Type B pancreatic cell (in vitro differentiated cells): ENCODE results near the gene MOK. TPM values are rescaled to one million over a fixed set of nuclear protein-coding genes. Genes with fewer than 3 reads are reported as not detected.

Source experiments
- DNase-seq: peaks from one replicate; pipeline ENCODE4 v3.0.0; 2021; ENCODE audit warnings: mixed read lengths; ENCODE audit not compliant: unreplicated experiment; ENCODE audit errors: extremely low spot score
- H3K27ac Mint-ChIP-seq: 2 replicates; pipeline ENCODE4 v1.8.0; 2021; ENCODE audit warnings: mild to moderate bottlenecking, mixed read lengths
- H3K27me3 Mint-ChIP-seq: 2 replicates; pipeline ENCODE4 v1.8.0; 2021; ENCODE audit warnings: mixed read lengths
- H3K36me3 Mint-ChIP-seq: 2 replicates; pipeline ENCODE4 v1.8.0; 2021; ENCODE audit warnings: mixed read lengths
- H3K4me1 Mint-ChIP-seq: one replicate; pipeline ENCODE4 v1.8.0; 2021; ENCODE audit warnings: mixed read lengths; ENCODE audit not compliant: unreplicated experiment
- H3K4me3 Mint-ChIP-seq: 2 replicates; pipeline ENCODE4 v1.8.0; 2021; ENCODE audit warnings: mild to moderate bottlenecking, mixed read lengths
- H3K9me3 Mint-ChIP-seq: 2 replicates; pipeline ENCODE4 v1.8.0; 2021; ENCODE audit warnings: mixed read lengths
- CTCF ChIP-seq: fragments of 200-600 bp; sonication (generic); conservative IDR thresholded peaks from 2 replicates; pipeline ENCODE4 v1.5.0; 2021; ENCODE audit warnings: antibody characterized with exemption, mild to moderate bottlenecking
- total RNA-seq: library from RNA; stranded (reverse); gene quantifications from 2 replicates; pipeline ENCODE4 v1.2.1, GENCODE V29; 2021; ENCODE audit warnings: low replicate concordance

The MOK gene
- total RNA-seq, 1 donor from 2014 or later = 26.3 TPM

- H3K36me3 Mint-ChIP-seq = peaks cover 22% of the 10 kb centered on the region
- no peak for TF ChIP-seq CTCF
- H3K27me3 Mint-ChIP-seq = no peaks in the 10 kb centered on the region
- no peaks in the 10 kb centered on the region for H3K9me3 Mint-ChIP-seq
- no peak overlapping the region for H3K4me3 Mint-ChIP-seq
- no peaks in the 10 kb centered on the region for H3K4me1 Mint-ChIP-seq
- H3K27ac Mint-ChIP-seq = no peak overlapping the region
- DNase-seq = no peak
Observed at GRCh38 chr14:102341566-102341965, 36.6 kb upstream of the MOK start.

GRCh38 chr14:102338724-102339123, 33.8 kb upstream of the MOK start:
- Mint-ChIP-seq H3K9me3 (no peaks in the 10 kb centered on the region), H3K4me3 (no peak overlapping the region), H3K27ac (no peak overlapping the region), H3K27me3 (no peaks in the 10 kb centered on the region), H3K4me1 (no peaks in the 10 kb centered on the region), H3K36me3 (peaks cover 20% of the 10 kb centered on the region)
- TF ChIP-seq CTCF = no peak
- DNase-seq = no peak

- Mint-ChIP-seq H3K4me1 (no peaks in the 10 kb centered on the region), H3K9me3 (no peaks in the 10 kb centered on the region), H3K27ac (peak overlapping the region; percentile 92), H3K4me3 (no peak overlapping the region), H3K27me3 (no peaks in the 10 kb centered on the region), H3K36me3 (peaks cover 14% of the 10 kb centered on the region)
- DNase-seq = no peak
- TF ChIP-seq CTCF = no peak
Observed at GRCh38 chr14:102335163-102335562, 30.2 kb upstream of the MOK start.

- H3K4me1 Mint-ChIP-seq = no peaks in the 10 kb centered on the region
- peaks cover 14% of the 10 kb centered on the region for H3K36me3 Mint-ChIP-seq
- H3K4me3 Mint-ChIP-seq = no peak overlapping the region
- no peak for TF ChIP-seq CTCF
- no peak for DNase-seq
- no peak overlapping the region for H3K27ac Mint-ChIP-seq
- H3K9me3 Mint-ChIP-seq = no peaks in the 10 kb centered on the region
- no peaks in the 10 kb centered on the region for H3K27me3 Mint-ChIP-seq
Observed at GRCh38 chr14:102333795-102334705, 29.1 kb upstream of the MOK start.

- Mint-ChIP-seq H3K9me3 (no peaks in the 10 kb centered on the region), H3K4me1 (no peaks in the 10 kb centered on the region), H3K36me3 (peaks cover 10% of the 10 kb centered on the region), H3K4me3 (no peak overlapping the region), H3K27ac (no peak overlapping the region), H3K27me3 (no peaks in the 10 kb centered on the region)
- no peak for TF ChIP-seq CTCF
- DNase-seq = no peak
Observed at GRCh38 chr14:102333390-102333789, 28.4 kb upstream of the MOK start.
